Right ventricle myocardium inferior (tissue), 1 donor: ENCODE data around the gene GNA12. TPM values are rescaled to one million over a fixed set of nuclear protein-coding genes. Genes with fewer than 3 reads are reported as not detected.

ENCODE experiments used
- ATAC-seq: fragments of 200-7000 bp; cut with Tn5 transposase; one replicate; pipeline ENCODE4 v1.9.1; 2020; ENCODE audit warnings: mild to moderate bottlenecking, moderate library complexity
- DNase-seq: peaks from one replicate; pipeline ENCODE4 v3.0.0; 2021; ENCODE audit errors: missing footprints
- intact Hi-C: fragments of 100-400 bp; cut with DNase I; formaldehyde crosslinking; loops from one replicate; pipeline ENCODE4 v1.11.0; 2022
- total RNA-seq: library from RNA; stranded (reverse); fragmentation: NEBNext Ultra II Directional; extraction: Animal tissue kit (Norgen Biotek cat#: 25700); gene quantifications from one replicate; pipeline ENCODE4 v1.2.1, GENCODE V29; 2021
- donor health status: DM: no; HTN: yes; CAD: no; lungs with severe emphysema.

The GNA12 gene
- total RNA-seq, 1 donor from 2014 or later: 40.8 TPM

DNA sequence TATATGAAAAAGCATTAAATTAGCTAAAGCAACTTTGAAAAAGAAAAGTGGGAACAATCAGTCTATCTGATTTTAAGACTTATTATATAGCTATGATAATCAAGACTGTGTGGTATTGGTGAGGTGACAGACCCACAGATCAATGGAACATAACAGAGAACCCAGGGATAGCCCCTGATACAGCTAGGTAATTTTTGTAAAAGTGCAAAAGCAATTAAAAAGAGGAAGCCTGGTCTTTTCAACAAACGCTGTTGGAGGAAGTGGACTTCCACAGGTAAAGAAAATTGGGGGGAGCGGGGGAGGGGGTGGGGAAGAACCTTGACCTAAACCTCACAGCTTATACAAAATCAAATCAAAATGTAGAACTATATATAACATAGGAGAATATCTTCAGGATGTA lies 45.4 kb downstream of the GNA12 start:
- ATAC-seq (no peak), DNase-seq (no peak)
- intact Hi-C loops: no loop called here

DNA sequence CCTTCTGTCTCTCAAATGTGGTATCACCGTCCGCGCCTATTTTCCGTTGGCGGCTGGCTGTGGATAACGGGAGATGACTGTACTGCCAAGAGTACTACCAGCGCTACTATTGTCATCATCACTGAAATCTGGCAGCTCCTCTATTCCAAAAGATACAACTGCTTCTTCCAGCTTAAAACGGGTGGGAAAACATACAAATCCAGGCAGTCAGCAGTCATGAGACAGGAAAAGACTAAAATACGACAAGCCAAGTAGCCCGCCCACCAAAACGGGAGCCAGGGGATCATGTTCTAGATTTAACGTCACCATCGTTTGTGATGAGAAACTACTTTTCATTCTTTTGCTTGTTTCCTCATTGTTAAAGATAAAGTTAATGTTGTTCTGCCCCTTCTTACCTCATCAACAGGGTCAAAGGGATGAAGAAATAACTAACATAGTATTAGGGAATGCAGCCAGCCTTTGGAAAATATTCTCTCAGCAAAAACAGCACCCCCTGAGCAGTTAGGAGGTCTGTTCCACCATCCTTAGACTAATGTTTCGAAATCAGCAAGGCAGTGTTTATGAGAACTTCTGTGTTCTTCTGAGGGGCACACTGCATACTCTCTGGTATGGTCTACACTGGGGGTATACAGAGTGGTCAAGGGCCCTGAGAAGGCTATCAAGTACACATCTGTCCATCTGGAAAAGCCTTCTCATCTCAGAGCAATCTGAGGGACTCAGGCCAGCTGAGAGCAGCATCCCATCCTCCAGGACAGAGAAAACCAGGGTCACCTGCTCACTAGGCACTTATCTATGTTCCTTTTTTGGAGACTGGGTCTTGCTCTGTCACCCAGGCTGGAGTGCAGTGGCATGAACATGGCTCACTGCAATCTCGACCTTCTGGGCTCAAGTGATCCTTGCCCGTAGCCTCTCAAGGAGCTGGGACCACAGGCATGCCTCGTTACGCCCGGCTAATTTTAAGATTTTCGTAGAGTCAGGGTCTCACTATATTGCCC lies 47.5 kb downstream of the GNA12 start:
- intact Hi-C loops: loop anchor here (2.0 kb wide), 1 partner anchor 34 kb away; no protein-coding TSS in a partner anchor
- ATAC-seq: peak; percentile 83

DNA sequence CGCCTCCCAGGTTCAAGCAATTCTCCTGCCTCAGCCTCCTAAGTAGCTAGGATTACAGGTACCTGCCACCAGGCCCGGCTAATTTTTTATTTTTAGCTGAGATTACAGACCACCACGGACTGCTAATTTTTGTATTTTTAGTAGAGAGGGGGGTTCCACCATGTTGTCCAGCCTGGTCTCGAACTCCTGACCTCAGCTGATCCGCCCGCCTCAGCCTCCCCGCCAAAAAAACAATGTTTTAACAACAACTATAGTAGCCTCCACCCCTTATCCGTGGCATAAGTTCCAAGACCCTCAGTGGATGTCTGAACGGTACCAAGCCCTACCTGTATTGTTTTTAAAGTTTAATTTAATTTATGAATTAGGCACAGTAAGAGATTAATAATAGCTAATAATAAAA lies 48.2 kb downstream of the GNA12 start:
- intact Hi-C loops: loop anchor here (2.0 kb wide), 1 partner anchor 33 kb away; no protein-coding TSS in a partner anchor
- ATAC-seq: no peak
- no peak for DNase-seq

More for the DNA sequence above, 47.5 kb downstream of the GNA12 start:
- peak; percentile 79 for DNase-seq

DNA sequence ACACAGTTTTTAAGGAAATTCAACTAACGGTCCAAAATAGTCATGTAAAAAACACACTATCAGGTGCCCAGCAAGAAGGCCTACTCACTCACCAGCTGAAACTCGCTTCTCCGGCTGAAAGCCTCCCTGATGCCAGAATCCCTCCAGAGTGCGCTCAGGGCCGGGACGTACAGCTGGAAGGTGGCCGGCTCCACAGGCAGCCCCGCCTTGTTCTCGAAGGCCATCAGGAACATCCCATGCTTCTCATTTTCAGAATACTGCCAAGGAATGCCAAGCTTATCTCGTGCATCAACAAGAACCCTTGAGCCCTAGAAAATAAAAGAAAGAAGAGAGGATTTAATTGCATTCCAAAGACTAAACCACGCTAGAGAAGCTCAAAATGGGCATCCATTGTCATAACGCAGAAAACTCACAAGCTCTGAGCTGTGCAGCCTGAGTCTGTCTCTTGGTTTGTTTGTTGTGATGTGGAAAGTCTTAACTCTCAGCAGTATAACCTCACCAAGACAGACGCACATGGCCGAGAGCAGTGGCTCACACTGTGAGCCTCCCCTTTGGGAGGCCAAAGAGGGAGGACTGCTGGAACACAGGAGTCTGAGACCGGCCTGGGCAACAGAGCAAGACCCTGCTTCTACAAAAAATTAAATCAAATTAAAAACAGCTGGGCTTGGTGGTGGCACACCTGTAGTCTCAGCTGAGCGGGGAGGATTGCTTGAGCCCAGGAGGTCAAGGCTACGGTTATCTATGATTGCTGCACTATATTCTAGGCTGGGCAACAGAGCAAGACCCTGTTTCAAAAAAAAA lies 49.1 kb downstream of the GNA12 start:
- ATAC-seq (no peak), DNase-seq (no peak)
- intact Hi-C loops: no loop called here

DNA sequence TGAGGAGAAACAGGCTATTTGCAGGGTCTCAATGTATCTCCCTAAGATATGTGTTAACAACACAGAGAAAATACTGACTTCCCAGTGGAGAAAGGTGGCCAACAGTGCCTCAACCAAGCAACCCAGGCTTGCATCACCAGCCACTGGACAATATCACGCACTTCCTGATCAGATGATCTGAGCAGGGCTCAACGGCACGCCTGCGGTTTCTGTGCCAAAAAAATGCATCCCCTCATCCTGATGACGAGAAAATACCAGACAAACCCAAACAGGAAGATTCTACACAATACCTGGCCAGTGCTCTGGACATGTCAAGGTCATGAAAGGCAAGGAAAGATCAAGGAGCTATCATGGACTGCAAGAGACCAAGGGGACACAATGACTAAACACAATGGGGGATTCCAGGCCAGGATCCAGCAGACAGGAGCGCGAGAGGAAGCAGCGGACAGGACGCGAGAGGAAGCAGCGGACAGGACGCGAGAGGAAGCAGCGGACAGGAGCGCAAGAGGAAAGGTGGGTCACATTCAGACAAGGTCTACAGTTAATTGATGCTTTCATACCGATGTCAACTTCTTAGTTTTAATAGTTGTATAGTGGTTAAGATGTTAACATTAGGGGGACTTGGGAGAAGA lies 51.1 kb downstream of the GNA12 start:
- intact Hi-C loops: no loop called here
- DNase-seq: no peak
- ATAC-seq: no peak

DNA sequence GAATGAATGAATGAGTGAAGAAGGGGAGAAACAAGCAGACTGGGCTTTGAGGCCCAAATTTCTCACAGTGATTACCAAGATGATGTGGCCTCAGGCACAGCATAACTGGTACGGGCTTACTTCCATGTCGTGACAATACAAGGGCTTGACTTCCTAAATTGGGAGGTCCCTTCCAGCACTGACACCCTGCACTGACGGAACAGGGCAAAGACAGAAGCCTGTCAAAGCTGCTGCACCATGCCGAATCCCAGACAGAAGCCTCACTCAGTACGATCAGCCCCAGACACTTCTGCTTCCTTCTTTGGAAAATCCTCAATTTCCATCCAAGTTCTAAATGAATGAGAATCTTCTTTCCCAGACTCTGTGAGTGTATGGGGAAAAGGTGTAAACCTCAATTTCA lies 51.9 kb downstream of the GNA12 start:
- intact Hi-C loops: no loop called here
- DNase-seq (no peak), ATAC-seq (no peak)

DNA sequence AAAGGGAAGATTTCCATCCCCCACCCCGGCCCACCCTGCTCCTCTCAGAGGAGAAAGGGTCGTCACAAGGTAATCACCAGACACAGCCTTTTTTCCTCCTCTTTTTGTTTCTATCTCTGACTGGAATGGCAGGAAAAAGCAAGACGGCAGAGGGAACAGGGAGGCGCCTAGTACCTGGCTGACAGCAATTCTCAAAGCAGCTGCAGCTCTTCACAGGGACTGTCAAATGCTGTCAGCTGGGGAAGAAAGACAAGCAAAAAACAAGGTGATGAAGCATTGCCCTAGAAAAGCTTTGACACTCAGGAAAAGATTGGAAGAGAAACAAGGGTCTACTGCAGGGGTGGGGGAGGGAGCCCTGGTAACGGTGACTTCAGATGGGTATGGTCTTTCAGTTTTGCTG lies 52.7 kb downstream of the GNA12 start:
- no peak for DNase-seq
- intact Hi-C loops: no loop called here
- ATAC-seq: no peak

DNA sequence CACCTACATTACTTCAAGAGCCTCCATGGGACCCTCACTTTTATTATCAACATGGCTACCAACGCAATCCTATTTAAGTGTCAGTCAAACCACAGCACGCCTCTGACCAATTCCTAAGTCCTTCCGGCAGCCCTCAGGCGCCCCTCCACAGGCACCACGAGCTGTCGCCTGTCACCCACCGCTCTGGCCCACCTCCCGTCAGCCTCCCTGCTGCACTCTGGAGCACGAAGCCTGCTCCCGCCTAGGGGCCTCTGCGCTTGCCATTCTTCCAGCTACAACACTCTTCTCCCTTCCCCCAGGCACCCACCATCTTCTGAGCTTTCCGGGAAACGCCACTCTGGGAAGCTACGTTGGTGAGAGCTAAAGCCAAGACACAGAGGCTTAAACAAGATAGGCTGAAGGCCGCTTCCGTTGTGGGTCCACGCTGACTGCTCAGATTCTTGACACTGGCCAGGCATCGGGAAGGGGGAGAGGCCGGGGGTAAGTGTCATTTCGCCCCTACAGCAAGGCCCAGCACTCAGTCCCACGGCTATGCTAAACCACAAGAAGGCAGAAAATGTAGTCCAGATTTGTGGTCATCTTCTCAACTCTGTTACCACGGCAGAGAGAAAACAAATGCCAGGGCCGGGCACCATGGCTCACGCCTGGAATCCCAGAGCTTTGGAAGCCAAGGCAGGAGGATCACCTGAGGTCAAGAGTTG lies 56.7 kb downstream of the GNA12 start:
- ATAC-seq: no peak
- intact Hi-C loops: no loop called here
- DNase-seq: no peak

DNA sequence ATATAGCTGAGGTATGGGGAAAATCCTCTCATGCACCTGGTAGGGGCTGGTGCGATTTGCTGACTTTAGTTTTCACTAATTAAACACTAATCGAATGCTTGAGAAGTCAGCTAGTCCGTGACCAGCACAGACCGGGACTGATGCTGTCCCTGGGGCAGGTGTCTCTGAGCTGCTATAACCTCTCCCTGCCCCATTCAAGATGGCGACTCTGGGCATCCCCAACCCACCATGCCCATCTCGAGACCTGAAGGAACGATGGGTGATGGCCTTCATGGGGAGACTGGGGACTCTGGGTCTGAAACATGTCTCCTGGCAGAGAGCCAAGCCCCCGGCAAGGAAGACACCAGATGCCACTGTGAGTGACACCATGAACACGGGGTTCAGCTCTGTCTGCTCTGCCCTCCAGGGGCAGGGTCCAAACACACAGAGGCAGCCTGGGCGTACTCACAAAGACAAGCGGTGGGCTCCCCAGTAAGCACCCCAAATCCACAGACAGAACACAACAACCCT lies 57.4 kb downstream of the GNA12 start:
- no peak for DNase-seq
- ATAC-seq: no peak
- intact Hi-C loops: no loop called here

DNA sequence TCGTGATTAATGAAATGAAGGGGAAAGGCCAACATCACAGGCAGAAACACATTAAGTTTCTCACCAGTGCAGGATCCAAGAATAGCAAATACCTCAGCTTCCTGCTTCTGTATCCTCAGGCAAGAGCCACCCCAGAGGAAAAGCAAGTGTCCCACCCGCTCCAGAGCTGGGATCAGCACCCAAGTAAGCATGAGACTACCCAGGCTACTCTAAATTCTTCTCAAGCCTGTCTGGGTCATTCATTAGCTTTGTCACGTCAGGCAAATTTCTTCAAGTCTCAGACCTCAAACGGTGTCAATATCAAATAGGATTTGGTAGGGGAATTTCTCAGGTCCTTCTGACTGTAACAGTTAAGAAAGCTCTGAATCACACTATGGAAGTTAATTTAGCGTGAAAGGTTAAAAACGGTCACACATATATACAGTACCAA lies 59.0 kb downstream of the GNA12 start:
- DNase-seq: no peak
- peak; percentile 30 for ATAC-seq
- intact Hi-C loops: no loop called here

DNA sequence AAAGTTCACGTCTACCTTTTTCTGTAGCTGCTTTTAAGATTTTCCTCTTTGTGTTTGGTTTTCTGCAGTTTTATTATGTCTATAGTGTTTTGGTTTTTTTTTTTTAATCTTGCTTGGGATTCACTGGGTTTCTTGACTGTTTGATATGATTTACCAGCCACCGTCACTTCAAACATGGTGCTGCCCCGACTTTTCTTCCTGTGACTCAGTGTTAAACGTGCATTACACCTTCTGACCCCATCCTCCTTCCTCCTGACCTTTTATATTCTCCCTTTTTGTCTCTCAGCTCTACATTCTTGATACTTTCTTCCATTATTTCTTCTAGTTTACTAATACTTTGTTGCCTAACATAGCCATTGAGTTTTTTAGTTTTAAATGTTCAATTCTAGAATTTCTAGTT lies 61.5 kb downstream of the GNA12 start:
- ATAC-seq (no peak), DNase-seq (no peak)
- intact Hi-C loops: no loop called here

DNA sequence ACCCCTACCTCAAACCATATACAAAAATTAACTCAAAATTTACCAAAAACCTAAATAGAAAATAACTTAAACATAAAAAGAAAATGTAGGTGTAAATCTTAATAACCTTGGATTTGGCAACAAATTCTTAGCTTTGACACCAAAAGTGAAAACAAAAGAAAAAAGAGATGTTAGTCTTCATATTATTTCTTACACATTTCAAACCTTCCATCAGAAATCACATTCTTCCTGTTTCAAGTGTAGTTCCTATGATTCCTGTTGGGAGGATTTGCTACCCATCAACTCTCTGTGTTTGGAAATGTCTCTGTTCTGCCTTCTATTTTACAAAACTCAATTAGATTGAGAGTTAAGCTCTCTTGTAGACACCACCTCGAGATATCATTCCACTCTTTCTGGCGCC lies 62.0 kb downstream of the GNA12 start:
- ATAC-seq (no peak), DNase-seq (no peak)
- intact Hi-C loops: no loop called here

DNA sequence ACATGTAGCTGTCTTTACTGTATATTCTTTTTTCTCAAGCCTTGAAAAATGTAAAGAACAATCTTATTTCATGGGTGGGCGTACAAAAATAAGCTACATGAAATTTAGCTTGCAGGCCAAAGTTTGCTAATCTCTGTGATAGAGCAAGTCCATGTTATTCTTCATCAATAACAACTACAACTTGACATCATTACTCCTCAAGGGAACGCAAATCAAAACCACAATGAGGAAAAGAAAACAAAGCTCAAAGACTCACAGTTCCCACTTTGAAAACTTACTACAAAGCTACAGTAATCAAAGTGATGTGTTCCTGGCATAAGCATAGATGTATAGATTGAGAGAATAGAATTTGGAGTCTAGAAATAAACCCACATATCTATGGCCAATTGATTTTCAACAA lies 62.5 kb downstream of the GNA12 start:
- DNase-seq: no peak
- ATAC-seq: no peak
- intact Hi-C loops: no loop called here

DNA sequence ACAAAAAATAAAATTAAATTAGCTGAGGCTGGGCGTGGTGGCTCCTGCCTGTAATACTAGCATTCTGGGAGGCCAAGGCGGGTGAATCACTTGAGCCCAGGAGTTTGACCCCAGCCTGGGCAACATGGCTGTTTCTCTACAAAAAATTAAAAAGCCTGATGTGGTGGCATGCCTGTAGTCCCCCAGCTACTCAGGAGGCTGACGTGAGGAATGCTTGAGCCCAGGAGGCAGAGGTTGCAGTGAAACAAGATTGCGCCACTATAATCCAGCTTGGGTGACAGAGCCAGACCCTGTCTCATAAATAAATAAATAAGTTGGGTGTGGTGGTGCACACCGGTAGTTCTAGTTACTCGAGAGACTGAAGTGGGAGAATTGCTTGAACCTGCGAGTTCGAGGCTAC lies 65.1 kb downstream of the GNA12 start:
- no peak for DNase-seq
- ATAC-seq: no peak
- intact Hi-C loops: no loop called here

DNA sequence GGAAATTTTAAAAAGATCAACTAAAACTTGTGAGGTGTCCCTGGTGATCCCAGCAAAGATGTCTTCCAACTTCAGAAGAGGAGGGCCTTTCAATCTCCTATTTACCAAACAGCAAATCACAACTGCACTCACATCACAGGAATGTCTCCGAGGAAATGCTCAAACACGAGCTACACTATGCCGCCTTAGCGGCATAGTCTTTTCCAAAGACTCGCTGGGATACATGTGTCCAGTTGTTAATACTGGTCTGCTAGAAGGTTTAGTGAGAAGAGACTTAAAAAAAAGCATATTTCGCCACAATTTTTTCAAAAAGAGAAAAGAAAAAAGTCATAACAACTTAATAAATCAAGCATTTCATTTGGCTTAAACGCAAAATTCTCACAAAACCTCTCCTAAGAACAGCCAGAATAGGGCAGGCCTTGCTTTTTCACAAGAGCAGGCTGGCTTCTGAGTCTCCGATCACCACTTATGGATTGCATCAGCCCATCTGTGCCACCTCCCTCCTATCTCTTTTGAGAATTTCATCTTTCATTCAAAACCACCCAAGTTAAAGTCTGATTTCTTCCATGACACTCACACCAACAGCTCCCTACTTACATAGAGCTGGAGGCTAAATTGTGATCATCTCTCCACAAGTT lies 66.1 kb downstream of the GNA12 start:
- DNase-seq: no peak
- intact Hi-C loops: no loop called here
- ATAC-seq: no peak

DNA sequence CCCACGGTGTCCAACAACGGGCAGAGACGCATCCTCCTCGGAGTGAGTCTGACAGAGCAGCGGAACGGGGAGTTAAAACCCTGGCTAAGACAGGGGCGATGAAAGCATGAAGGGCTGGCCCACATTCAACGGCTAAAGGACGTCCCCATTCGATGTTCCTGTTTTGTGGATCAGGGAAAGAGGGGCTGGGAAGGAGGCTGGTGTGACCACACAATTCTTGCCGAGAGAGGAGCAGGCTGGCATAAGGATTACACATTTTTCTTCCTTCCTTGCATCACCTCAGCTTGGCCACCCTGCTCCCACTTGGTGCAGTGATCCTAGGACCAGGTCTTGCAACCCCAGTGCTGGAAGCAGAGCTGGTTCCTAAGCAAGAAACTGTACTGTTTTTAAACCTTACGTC lies 67.7 kb downstream of the GNA12 start:
- intact Hi-C loops: no loop called here
- DNase-seq (no peak), ATAC-seq (no peak)

DNA sequence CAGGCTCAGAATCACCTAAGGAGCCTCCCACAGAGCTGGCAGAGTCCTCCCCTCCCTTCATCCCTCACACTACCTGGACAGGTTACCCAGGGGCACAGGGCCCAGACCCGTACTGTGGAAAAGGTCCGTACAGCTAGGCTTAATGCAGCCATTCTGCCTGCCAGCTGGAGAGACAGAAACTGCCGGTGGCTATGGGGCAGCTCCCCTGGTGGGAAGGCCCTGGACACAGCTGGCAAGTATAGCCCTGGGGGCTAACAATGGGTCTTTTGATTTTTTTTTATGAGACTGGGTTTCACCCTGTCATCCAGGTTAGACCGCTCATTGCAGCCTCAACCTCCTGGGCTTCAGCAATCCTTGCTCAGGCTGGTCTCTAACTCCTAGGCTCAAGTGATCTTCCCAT lies 68.3 kb downstream of the GNA12 start:
- DNase-seq (no peak), ATAC-seq (no peak)

DNA sequence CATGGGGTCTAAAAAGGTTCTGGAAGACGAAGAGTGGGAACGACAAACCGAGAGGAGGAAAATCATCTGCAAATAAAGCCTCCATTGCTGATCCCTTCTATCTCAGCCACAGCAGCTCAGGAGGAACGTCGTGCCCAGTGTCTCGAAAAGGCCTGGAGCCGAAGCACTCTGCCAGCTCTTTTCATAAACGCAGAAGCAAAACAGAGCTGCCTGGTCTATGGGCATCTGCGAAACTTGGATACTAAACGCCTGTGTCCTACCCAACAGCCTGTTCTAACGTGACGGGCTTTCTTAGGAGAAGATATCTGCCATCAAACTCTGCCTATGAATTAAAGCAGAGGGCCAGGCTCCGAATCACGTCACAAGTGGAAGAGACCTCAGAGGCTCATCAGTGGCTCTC lies 68.7 kb downstream of the GNA12 start:
- no peak for ATAC-seq
- DNase-seq: no peak
- intact Hi-C loops: no loop called here

More for the DNA sequence above, 68.3 kb downstream of the GNA12 start:
- intact Hi-C loops: no loop called here
